AG09319 (cell line): Measurements from ENCODE around the gene AKIRIN2.
"Not testable (repeated sequence)": the region's sequence is repeated elsewhere in the genome, so short reads cannot be mapped to it uniquely, and the experiment has no call there.

Experiments used
- DNase-seq: peaks from one replicate; pipeline ENCODE4 v3.0.0-alpha.2; 2010; ENCODE audit warnings: low read depth; ENCODE audit errors: extremely low read depth
- TF ChIP-seq, protein P1 (sequence below): IDR thresholded peaks from 2 replicates; pipeline ENCODE4 v1.5.1; 2011; ENCODE audit warnings: low read depth, mild to moderate bottlenecking, inconsistent platforms, low read length, moderate library complexity

Gene AKIRIN2

DNA sequence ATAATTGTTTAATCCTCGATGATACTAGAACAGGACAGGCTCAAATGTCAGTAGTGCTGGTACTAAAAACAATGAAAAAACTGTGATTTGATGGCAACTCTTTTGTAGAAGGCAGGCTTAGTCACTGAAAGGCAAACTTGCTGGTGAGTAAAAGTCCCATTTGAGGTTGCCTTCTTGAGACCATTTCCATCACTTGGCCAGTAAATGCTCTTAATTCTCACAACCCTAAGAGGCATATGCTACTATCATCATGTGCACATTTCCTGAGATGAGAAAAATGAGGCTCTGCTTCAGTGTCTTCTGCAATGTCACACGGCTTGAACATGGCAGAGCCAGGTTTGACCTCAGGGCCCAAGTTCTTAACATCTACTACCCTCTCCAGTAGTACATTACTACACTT lies 9.9 kb downstream of the AKIRIN2 start:
- TF ChIP-seq, protein P1, sequence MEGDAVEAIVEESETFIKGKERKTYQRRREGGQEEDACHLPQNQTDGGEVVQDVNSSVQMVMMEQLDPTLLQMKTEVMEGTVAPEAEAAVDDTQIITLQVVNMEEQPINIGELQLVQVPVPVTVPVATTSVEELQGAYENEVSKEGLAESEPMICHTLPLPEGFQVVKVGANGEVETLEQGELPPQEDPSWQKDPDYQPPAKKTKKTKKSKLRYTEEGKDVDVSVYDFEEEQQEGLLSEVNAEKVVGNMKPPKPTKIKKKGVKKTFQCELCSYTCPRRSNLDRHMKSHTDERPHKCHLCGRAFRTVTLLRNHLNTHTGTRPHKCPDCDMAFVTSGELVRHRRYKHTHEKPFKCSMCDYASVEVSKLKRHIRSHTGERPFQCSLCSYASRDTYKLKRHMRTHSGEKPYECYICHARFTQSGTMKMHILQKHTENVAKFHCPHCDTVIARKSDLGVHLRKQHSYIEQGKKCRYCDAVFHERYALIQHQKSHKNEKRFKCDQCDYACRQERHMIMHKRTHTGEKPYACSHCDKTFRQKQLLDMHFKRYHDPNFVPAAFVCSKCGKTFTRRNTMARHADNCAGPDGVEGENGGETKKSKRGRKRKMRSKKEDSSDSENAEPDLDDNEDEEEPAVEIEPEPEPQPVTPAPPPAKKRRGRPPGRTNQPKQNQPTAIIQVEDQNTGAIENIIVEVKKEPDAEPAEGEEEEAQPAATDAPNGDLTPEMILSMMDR: no peak
- DNase-seq: no peak

DNA sequence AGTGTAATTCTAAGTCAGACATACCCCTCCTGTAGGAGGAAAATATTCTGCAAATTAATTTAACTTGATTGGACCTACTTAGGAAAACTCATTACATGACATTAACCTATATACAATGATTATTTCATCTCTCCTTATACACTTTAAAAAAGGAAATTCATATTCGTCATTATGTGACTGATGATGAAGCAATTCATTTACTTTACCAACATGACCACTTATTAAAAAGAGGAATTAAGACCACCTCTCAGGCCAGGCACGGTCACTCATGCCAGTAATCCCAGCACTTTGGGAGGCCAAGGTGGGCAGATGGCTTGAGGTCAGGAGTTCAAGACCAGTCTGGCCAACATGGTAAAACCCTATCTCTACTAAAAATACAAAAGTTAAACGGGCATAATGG lies 11.6 kb downstream of the AKIRIN2 start:
- no peak for DNase-seq
- TF ChIP-seq, protein P1: no peak

DNA sequence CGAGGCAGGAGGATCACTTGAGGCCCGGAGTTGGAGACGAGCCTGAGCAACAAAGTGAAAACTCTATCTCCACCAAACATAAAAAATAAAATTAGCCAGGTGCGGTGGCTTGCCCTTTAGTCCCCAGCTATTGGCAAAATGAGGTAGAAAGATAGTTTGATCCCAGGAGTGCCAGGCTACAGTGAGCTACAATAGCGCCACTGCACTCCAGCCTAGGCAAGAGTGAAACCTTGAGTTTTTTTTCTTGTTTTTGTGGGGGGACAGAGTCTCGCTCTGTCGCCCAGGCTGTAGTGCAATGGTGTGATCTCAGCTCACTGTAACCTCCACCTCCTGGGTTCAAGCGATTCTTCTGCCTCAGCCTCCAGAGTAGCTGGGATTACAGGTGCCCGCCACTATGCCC lies 14.1 kb downstream of the AKIRIN2 start:
- DNase-seq: not testable (repeated sequence)

DNA sequence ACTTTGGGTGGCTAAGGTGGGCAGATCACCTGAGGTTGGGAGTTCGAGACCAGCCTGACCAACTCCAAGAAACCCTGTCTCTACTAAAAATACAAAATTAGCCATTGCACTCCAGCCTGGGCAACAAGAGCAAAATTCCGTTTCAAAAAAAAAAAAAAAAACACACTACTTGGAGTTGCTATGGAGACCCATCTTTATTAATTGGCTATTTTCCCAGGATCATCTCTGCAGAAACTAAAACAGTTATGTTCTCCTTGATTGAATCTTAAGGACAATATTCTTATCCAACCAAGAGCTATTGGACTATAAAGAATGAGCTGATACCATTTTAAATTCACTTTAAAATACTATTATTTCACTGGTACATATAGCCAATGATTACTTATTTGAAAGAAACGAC lies 14.7 kb downstream of the AKIRIN2 start:
- no peak for DNase-seq

DNA sequence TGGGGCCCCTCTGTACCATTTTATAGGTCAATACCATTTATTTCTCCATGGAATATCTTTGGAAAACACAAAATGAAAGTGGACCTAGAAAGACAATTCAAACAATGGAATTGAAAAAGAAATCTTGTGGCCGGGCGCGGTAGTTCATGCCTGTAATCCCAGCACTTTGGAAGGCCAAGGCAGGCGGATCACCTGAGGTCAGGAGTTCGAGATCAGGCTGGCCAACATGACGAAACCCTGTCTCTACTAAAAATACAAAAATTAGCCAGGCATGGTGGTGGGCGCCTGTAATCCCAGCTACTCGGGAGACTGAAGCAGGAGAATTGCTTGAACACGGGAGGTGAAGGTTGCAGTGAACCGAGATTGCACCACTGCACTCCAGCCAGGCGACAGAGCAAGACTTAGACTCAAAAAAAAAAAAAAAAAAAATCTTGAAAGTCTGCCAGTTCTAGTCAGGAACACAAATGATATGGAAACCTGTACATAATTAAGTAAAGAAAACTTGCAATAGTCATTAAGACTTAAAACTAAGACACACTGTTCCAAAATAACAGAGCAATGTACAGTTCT lies 15.3 kb downstream of the AKIRIN2 start:
- DNase-seq: not testable (repeated sequence)

More for the DNA sequence above, 14.7 kb downstream of the AKIRIN2 start:
- TF ChIP-seq, protein P1: no peak

DNA sequence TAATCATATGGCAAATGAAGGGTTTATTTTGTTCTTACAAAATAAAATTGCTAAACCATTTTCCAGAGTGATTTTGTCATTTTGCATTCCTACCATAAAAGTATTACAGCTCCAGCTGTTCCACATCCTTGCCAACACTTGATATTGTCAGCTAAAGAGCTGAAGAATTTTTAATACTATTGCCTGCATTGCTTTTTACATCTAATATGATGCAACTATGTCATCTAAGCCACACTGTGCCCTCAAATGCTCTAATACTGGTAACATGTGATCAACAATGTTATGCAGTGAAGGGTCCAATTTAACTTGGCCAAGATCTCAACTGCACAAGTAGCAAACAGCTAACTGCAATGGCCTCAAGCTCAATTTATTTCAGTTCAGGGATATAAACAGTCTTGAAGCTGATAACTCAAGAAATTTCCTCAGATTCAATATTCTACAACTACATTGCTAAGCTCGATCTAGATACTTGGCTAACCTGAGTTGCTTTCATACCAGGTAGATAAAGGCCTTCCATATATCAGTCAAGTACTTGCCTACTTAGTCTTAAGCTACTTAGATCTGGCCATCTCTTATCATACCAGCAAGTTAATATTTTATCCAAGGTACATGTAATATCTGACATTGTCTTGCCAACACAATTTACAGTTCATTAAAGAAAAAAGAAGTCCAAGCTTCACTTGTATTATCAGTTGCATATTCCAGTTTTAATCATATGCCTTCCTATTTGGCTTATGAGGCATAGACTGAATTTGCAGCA lies 17.0 kb downstream of the AKIRIN2 start:
- DNase-seq: no peak
- TF ChIP-seq, protein P1: no peak

DNA sequence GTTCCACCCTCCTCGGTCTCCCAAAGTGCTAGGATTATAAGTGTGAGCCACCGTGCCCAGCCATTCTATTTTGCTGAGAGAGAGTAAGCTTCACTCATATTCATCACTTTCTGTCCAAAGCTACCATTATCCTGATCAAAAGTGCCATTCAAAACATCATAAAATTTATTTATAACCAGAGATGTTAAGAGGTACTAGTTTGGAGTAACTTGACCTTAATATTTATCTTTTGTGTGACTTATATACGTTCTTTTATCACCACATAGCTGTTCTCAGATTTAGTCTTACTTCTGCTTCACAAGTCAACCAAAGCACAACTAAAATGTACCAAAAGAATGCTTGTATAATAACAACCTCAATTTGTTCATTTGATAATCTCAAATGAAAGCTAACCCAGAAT lies 18.1 kb downstream of the AKIRIN2 start:
- TF ChIP-seq, protein P1: no peak
- no peak for DNase-seq

DNA sequence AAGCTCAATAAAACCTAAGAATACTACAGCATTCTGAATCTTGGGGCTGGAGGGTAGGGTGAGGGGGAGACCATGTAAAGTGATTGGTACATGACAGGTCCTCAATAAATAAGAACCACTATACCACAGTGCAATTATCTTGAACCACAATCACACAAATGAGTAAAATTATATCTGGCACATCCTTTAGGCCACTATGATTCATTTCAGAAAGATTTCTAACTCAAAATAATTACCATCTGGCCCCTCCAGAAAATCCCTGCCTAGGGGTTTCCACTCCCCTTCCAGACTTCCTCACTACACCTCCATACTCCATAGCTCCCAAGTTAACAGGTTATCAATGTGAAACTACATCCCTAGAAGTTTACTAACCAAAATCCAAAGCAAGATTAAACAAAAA lies 19.7 kb downstream of the AKIRIN2 start:
- no peak for DNase-seq
- TF ChIP-seq, protein P1: no peak
